ENCODE measurements around the gene PNLIP.

PNLIP gene

GRCh38 chr10:116538456-116538855 lies 7.3 kb upstream of the PNLIP start:
- no peak overlapping the region for H3K4me3 ChIP-seq (ENCODE audit: low read depth, low read length, poor library complexity, severe bottlenecking)
- H3K27me3 ChIP-seq (ENCODE audit: insufficient read depth, low read length): no peaks in the 10 kb centered on the region
- no peak for TF ChIP-seq EZH2 (IDR thresholded peaks at IDR 0.05; ENCODE audit: borderline replicate concordance, low read length)
- TF ChIP-seq CTCF (IDR thresholded peaks at IDR 0.05; ENCODE audit: low read length): no peak
- H3K4me1 ChIP-seq (ENCODE audit: insufficient read depth, low read length, severe bottlenecking): no peaks in the 10 kb centered on the region
- no peaks in the 10 kb centered on the region for H3K9me2 ChIP-seq (ENCODE audit: low read depth, low read length)
- no peak overlapping the region for H2AFZ ChIP-seq (ENCODE audit: low read length)
- no peaks in the 10 kb centered on the region for H3F3A ChIP-seq (ENCODE audit: insufficient read depth, low read length)
- H3K79me2 ChIP-seq (ENCODE audit: insufficient read depth, low read length): no peaks in the 10 kb centered on the region
- H3K27ac ChIP-seq (ENCODE audit: low read depth, low read length, poor library complexity, severe bottlenecking): no peak overlapping the region
- no peaks in the 10 kb centered on the region for H3K9me3 ChIP-seq (ENCODE audit: low read length)
- H3K36me3 ChIP-seq (ENCODE audit: insufficient read depth, low read length): no peaks in the 10 kb centered on the region
- no peak overlapping the region for H3K9ac ChIP-seq (ENCODE audit: low read length)
- H3K4me2 ChIP-seq (ENCODE audit: low read length): no peak overlapping the region
- H4K20me1 ChIP-seq (ENCODE audit: insufficient read depth, low read length): no peaks in the 10 kb centered on the region

- Histone ChIP-seq H3K4me3 (ENCODE audit: low read depth, low read length, poor library complexity, severe bottlenecking) (no peak overlapping the region), H4K20me1 (ENCODE audit: insufficient read depth, low read length) (no peaks in the 10 kb centered on the region), H2AFZ (ENCODE audit: low read length) (no peak overlapping the region), H3K9me2 (ENCODE audit: low read depth, low read length) (no peaks in the 10 kb centered on the region), H3K36me3 (ENCODE audit: insufficient read depth, low read length) (no peaks in the 10 kb centered on the region), H3K27ac (ENCODE audit: low read depth, low read length, poor library complexity, severe bottlenecking) (no peak overlapping the region), H3K27me3 (ENCODE audit: insufficient read depth, low read length) (no peaks in the 10 kb centered on the region), H3K9me3 (ENCODE audit: low read length) (no peaks in the 10 kb centered on the region), H3K4me2 (ENCODE audit: low read length) (no peak overlapping the region), H3K4me1 (ENCODE audit: insufficient read depth, low read length, severe bottlenecking) (no peaks in the 10 kb centered on the region), H3K9ac (ENCODE audit: low read length) (no peak overlapping the region), H3K79me2 (ENCODE audit: insufficient read depth, low read length) (no peaks in the 10 kb centered on the region), H3F3A (ENCODE audit: insufficient read depth, low read length) (no peaks in the 10 kb centered on the region)
- TF ChIP-seq EZH2 (IDR thresholded peaks at IDR 0.05; ENCODE audit: borderline replicate concordance, low read length) (no peak), CTCF (IDR thresholded peaks at IDR 0.05; ENCODE audit: low read length) (no peak)
These were observed 6.7 kb upstream of the PNLIP start for GRCh38 chr10:116538992-116539391.

- H3K4me3 ChIP-seq (ENCODE audit: low read depth, low read length, poor library complexity, severe bottlenecking): no peak overlapping the region
- no peak overlapping the region for H3K27ac ChIP-seq (ENCODE audit: low read depth, low read length, poor library complexity, severe bottlenecking)
- no peak overlapping the region for H3K9ac ChIP-seq (ENCODE audit: low read length)
- H3K4me1 ChIP-seq (ENCODE audit: insufficient read depth, low read length, severe bottlenecking): no peaks in the 10 kb centered on the region
- TF ChIP-seq EZH2 (IDR thresholded peaks at IDR 0.05; ENCODE audit: borderline replicate concordance, low read length) (no peak), CTCF (IDR thresholded peaks at IDR 0.05; ENCODE audit: low read length) (no peak)
- H3K27me3 ChIP-seq (ENCODE audit: insufficient read depth, low read length): no peaks in the 10 kb centered on the region
- H3F3A ChIP-seq (ENCODE audit: insufficient read depth, low read length): no peaks in the 10 kb centered on the region
- H3K36me3 ChIP-seq (ENCODE audit: insufficient read depth, low read length): no peaks in the 10 kb centered on the region
- no peaks in the 10 kb centered on the region for H3K9me3 ChIP-seq (ENCODE audit: low read length)
- no peak overlapping the region for H3K4me2 ChIP-seq (ENCODE audit: low read length)
- H2AFZ ChIP-seq (ENCODE audit: low read length): no peak overlapping the region
- no peaks in the 10 kb centered on the region for H3K9me2 ChIP-seq (ENCODE audit: low read depth, low read length)
- H4K20me1 ChIP-seq (ENCODE audit: insufficient read depth, low read length): no peaks in the 10 kb centered on the region
- no peaks in the 10 kb centered on the region for H3K79me2 ChIP-seq (ENCODE audit: insufficient read depth, low read length)
These were observed 4.9 kb upstream of the PNLIP start for GRCh38 chr10:116540814-116541213.
